HepG2 (cell line): ENCODE measurements around the gene CDHR5. TPM values are rescaled to one million over a fixed set of nuclear protein-coding genes. Genes with fewer than 3 reads are reported as not detected.

Experiments used
- ATM ChIP-seq: fragments of 450-650 bp; IDR thresholded peaks from 2 replicates; pipeline ENCODE4 v1.7.1; 2017; ENCODE audit warnings: mild to moderate bottlenecking, borderline replicate concordance
- CHCHD3 ChIP-seq: sonication (generic); formaldehyde crosslinking; IDR thresholded peaks from 2 replicates; pipeline ENCODE4 v1.8.0; 2022; ENCODE audit warnings: mild to moderate bottlenecking, missing genetic modification reagents, moderate library complexity
- E2F5 ChIP-seq: sonication (generic); formaldehyde crosslinking; conservative IDR thresholded peaks from 2 replicates; pipeline ENCODE4 v1.4.0; 2020; ENCODE audit warnings: missing genetic modification reagents
- EHMT2 ChIP-seq: fragments of 200-600 bp; sonication (generic); IDR thresholded peaks from 2 replicates; pipeline ENCODE4 v1.7.0; 2017; ENCODE audit warnings: antibody characterized with exemption, low read depth, low read length, borderline replicate concordance
- ELF4 ChIP-seq: sonication (generic); formaldehyde crosslinking; IDR thresholded peaks from 2 replicates; pipeline ENCODE4 v1.5.0; 2020; ENCODE audit warnings: missing genetic modification reagents, mild to moderate bottlenecking, moderate library complexity, borderline replicate concordance
- HDAC1 ChIP-seq: sonication (generic); formaldehyde crosslinking; IDR thresholded peaks from 2 replicates; pipeline ENCODE4 v1.5.1; 2020; ENCODE audit warnings: mild to moderate bottlenecking, missing genetic modification reagents
- HDAC6 ChIP-seq: fragments of 200-600 bp; sonication (generic); IDR thresholded peaks from 2 replicates; pipeline ENCODE4 v1.7.0; 2017; ENCODE audit warnings: mild to moderate bottlenecking, antibody characterized with exemption, low read length, low read depth
- KLF16 ChIP-seq, 2 experiments: sonication (generic) in 1 of 2; formaldehyde crosslinking in 1 of 2; IDR thresholded peaks; 2 replicates each; pipeline versions ENCODE4 v1.6.1 to v1.8.0; 2016 to 2023; ENCODE audit warnings: missing genetic modification reagents in 2 of 2, missing compliant biosample characterization in 1 of 2
- PBX3 ChIP-seq: sonication (generic); formaldehyde crosslinking; IDR thresholded peaks from 2 replicates; pipeline ENCODE4 v1.8.1; 2023; ENCODE audit warnings: missing genetic modification reagents, inconsistent platforms, borderline replicate concordance
- ZFAT ChIP-seq: sonication (generic); formaldehyde crosslinking; conservative IDR thresholded peaks from 2 replicates; pipeline ENCODE4 v1.8.1; 2023; ENCODE audit warnings: missing genetic modification reagents, inconsistent platforms
- ZNF253 ChIP-seq: sonication (generic); formaldehyde crosslinking; IDR thresholded peaks from 2 replicates; pipeline ENCODE4 v1.8.0; 2022; ENCODE audit warnings: mild to moderate bottlenecking, missing genetic modification reagents, borderline replicate concordance
- ZNF326 ChIP-seq: sonication (generic); formaldehyde crosslinking; IDR thresholded peaks from 2 replicates; pipeline ENCODE4 v1.4.0; 2020; ENCODE audit warnings: missing genetic modification reagents, borderline replicate concordance
- ZNF510 ChIP-seq: sonication (generic); formaldehyde crosslinking; IDR thresholded peaks from 2 replicates; pipeline ENCODE4 v1.4.0; 2020; ENCODE audit warnings: low read depth, mild to moderate bottlenecking, missing genetic modification reagents
- ZNF720 ChIP-seq: sonication (generic); formaldehyde crosslinking; IDR thresholded peaks from 2 replicates; pipeline ENCODE4 v1.4.0; 2020; ENCODE audit warnings: missing genetic modification reagents
- ZNF780A ChIP-seq: sonication (generic); formaldehyde crosslinking; IDR thresholded peaks from 2 replicates; pipeline ENCODE4 v1.8.0; 2022; ENCODE audit warnings: mild to moderate bottlenecking, missing genetic modification reagents, moderate library complexity
- polyA plus RNA-seq, 8 experiments: library from polyadenylated mRNA; depleted of rRNA in 3 of 8; stranded (reverse) in 7 of 8; unstranded in 1 of 8; fragments of >200 nt; fragmentation: Illumina TruSeq in 4 of 8; extraction: Trizol in 4 of 8; gene quantifications; 2 replicates each; pipeline versions ENCODE4 v1.2.1 to v1.2.3, GENCODE V29; 2011 to 2016; ENCODE audit warnings: low read depth in 4 of 8, missing spikeins in 1 of 8, mixed read lengths in 1 of 8; ENCODE audit not compliant: insufficient read depth in 1 of 8
- total RNA-seq, 5 experiments: library from RNA; depleted of rRNA; stranded (reverse); fragments of >200 nt; fragmentation: Illumina TruSeq; extraction: Trizol; gene quantifications; 2 replicates each; pipeline ENCODE4 v1.2.3, GENCODE V29; 2016; ENCODE audit warnings: low read depth in 1 of 5
- TF ChIP-seq, protein P1 (sequence below): sonication (generic); formaldehyde crosslinking; IDR thresholded peaks from 2 replicates; pipeline ENCODE4 v1.5.0; 2020; ENCODE audit warnings: mild to moderate bottlenecking, missing genetic modification reagents
- TF ChIP-seq, protein P2 (sequence below): sonication (generic); formaldehyde crosslinking; IDR thresholded peaks from 2 replicates; pipeline ENCODE4 v1.9.0; 2021; ENCODE audit warnings: missing genetic modification reagents, mild to moderate bottlenecking, borderline replicate concordance

Gene CDHR5
- total and polyA plus RNA-seq, 2 of the 13 experiments (the other 11 are each of a cell fraction or from before 2014, with no cell fraction given): 0.46 to 0.71 TPM

- TF ChIP-seq E2F5: no peak
- TF ChIP-seq ZNF510 (CRISPR knock-in tag): no peak
- TF ChIP-seq, protein P1, sequence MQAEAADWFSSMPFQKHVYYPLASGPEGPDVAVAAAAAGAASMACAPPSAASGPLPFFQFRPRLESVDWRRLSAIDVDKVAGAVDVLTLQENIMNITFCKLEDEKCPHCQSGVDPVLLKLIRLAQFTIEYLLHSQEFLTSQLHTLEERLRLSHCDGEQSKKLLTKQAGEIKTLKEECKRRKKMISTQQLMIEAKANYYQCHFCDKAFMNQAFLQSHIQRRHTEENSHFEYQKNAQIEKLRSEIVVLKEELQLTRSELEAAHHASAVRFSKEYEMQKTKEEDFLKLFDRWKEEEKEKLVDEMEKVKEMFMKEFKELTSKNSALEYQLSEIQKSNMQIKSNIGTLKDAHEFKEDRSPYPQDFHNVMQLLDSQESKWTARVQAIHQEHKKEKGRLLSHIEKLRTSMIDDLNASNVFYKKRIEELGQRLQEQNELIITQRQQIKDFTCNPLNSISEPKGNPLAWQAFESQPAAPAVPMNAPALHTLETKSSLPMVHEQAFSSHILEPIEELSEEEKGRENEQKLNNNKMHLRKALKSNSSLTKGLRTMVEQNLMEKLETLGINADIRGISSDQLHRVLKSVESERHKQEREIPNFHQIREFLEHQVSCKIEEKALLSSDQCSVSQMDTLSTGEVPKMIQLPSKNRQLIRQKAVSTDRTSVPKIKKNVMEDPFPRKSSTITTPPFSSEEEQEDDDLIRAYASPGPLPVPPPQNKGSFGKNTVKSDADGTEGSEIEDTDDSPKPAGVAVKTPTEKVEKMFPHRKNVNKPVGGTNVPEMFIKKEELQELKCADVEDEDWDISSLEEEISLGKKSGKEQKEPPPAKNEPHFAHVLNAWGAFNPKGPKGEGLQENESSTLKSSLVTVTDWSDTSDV (CRISPR knock-in tag): no peak
- no peak for TF ChIP-seq HDAC6
- TF ChIP-seq EHMT2: no peak
- no peak for TF ChIP-seq CHCHD3
- TF ChIP-seq ZNF326 (CRISPR knock-in tag): no peak
- TF ChIP-seq ZNF780A: no peak
- TF ChIP-seq ZNF253 (CRISPR knock-in tag): no peak
- no peak for TF ChIP-seq ZFAT
- TF ChIP-seq KLF16 (CRISPR knock-in tag; IDR thresholded peaks at IDR 0.05): no peak
- no peak for TF ChIP-seq ELF4 (CRISPR knock-in tag)
- no peak for TF ChIP-seq ATM
- no peak for TF ChIP-seq PBX3 (CRISPR knock-in tag)
- TF ChIP-seq, protein P2, sequence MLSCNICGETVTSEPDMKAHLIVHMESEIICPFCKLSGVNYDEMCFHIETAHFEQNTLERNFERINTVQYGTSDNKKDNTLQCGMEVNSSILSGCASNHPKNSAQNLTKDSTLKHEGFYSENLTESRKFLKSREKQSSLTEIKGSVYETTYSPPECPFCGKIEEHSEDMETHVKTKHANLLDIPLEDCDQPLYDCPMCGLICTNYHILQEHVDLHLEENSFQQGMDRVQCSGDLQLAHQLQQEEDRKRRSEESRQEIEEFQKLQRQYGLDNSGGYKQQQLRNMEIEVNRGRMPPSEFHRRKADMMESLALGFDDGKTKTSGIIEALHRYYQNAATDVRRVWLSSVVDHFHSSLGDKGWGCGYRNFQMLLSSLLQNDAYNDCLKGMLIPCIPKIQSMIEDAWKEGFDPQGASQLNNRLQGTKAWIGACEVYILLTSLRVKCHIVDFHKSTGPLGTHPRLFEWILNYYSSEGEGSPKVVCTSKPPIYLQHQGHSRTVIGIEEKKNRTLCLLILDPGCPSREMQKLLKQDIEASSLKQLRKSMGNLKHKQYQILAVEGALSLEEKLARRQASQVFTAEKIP: no peak
- no peak for TF ChIP-seq ZNF720
- peak; percentile 75; the same call in 1 of the 2 replicates for TF ChIP-seq HDAC1
Measured at GRCh38 chr11:579830-580601, 44.7 kb downstream of the CDHR5 start (continued).
